KG1 (cell line): ENCODE data around the gene CIT.

Experiments used
- DNase-seq: peaks from one replicate; lab custom pipeline; 2025; lab: John Stamatoyannopoulos, UW

The CIT gene

DNA sequence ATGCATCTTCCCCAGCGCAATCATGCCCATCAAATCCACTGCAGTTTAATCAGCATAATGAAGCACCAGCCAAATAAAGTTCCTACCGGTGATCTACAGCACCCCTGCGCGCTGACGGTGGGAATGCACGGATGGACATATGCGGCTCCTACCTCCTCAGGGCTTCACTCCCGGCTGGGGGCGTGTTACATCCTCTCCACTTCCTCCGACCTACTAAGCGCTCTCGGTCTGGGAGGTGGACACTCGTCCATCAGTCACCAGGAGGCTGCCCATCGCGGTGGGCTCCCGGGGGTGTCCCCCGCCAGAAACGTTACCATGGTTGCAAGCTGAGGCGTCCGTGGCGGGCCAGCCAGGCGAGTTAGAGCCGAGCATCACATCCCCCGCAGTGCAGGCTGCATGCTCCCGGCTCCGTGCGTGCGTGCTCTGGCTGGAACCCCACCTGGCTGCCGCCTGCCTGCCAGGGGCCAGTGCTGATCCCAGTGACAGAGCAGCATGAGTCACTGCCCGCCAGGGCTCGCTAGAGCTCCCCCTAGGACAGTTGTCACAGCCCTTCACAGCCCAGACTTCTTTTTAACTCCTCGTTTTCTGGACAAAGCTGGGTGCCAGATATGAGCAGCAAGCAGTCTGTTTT is 73.0 kb downstream of the CIT start:
- no peak for DNase-seq

GRCh38 chr12:119803381-119803791 is 73.7 kb downstream of the CIT start:
- DNase-seq, result no peak

GRCh38 chr12:119802472-119802871 is 74.6 kb downstream of the CIT start:
- DNase-seq, result no peak

GRCh38 chr12:119797090-119797489 is 80.0 kb downstream of the CIT start:
- DNase-seq, result no peak

- no peak for DNase-seq
Observed at GRCh38 chr12:119796292-119796691, 80.8 kb downstream of the CIT start.

DNA sequence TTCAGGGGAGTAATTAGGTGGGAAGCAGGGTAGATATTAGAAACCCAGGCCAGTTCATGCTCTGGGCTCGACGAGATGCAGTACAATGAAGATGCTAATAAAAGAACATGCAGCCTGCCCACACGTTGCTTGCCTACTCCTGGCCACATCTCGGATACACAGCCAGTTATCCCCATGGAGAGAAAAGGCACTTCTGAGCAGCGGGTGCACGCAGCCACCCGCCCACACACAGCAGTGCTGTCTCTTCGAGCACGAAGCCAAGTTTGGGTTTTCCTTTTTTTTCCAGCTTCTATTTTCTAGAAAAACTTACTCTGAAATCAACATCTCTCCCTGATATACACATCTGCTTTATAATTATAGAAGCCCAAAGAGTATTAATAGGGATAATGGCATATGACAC is 85.7 kb downstream of the CIT start:
- no peak for DNase-seq

- DNase-seq, result no peak
Observed at GRCh38 chr12:119788786-119789185, 88.3 kb downstream of the CIT start.

DNA sequence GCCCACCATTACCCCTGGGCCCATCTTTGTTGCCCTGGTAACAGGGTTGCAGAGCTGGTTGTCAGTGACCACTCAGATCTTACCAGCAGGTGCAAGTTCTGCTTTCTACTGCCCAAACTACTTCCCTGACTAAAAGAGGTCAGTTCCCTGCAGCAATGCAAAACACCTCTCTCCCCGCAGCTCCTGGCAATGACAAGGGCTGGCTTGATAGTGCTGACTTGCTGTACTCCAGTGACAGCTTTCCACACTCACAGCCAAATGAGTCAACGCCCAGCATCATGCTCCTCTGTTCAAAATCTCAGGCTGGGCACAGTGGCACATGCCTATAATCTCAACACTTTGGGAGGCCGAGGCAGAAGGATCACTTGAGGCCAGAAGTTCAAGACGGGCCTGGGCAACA is 90.6 kb downstream of the CIT start:
- no peak for DNase-seq

GRCh38 chr12:119784673-119785072 is 92.4 kb downstream of the CIT start:
- DNase-seq, result no peak

GRCh38 chr12:119783787-119784186 is 93.3 kb downstream of the CIT start:
- no peak for DNase-seq

GRCh38 chr12:119781804-119782203 is 95.3 kb downstream of the CIT start:
- no peak for DNase-seq

DNA sequence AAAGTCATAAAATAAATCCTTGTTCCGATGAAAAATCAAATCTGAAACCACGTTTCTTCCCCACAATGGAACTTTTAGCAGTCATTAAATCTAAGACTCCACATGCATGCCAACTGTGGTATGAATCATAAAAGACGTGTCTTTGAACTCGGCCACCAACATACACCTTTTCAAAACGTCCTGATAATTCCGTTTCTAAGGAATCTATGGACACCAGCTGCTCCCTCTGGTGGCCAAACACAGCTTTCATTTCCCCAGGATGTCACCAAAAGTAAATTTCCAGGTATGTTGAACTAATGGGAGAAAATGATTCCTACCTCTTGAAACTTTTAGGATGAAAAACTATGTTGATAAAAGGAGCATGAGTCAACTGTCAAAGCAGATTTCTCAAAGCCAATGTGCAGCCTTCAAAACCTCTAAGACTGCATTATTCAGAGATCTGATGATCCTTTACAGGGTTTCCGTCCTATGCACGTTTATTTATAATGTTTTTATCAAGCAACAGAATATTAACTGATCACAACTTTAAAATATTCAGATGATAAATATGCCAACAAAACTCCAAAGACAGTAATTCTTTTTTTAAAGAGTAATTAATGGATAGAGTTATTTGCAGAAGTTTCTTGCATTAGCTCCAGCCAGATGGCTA is 96.2 kb downstream of the CIT start:
- no peak for DNase-seq

- DNase-seq, result no peak
Observed at GRCh38 chr12:119775246-119775895, 101.7 kb downstream of the CIT start.

DNA sequence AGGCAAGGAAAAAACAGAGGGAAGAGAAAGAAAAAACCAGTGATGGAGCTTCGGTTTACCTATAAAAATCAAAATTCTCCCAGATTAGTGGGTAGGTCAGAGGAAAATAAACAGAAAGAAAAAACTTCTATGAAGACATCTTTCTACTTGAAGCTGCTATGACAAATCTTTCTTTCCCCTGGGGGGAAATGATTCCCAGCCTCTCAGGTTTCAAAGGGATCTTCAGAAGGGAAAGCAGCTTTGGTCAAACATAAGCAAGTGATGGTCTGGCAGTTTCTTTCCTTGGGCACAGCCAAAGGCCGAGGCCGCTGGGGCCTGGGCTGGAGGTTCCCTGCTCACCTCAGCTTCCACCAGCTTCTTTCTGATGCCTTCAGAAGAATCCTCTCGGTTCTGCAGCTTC is 104.7 kb downstream of the CIT start:
- DNase-seq, result no peak

- DNase-seq, result no peak
Observed at GRCh38 chr12:119770146-119770545, 107.0 kb downstream of the CIT start.

DNA sequence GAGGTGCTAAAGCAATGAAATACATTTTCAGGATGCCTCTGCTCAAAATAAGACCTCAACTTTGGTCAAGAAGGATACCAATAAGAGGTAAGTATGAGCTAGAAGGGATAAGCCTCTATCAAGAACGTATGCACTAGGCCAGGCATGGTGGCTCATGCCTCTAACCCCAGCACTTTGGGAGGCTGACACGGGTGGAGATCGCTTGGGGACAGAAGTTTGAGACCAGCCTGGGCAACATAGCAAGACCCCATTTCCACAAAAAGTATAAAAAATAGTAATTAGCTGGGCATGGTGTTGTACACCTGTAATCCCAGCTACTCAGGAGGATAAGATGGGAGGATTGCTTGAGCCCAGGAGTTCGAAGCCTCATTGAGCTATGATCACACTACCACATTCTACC is 114.5 kb downstream of the CIT start:
- DNase-seq, result no peak

DNA sequence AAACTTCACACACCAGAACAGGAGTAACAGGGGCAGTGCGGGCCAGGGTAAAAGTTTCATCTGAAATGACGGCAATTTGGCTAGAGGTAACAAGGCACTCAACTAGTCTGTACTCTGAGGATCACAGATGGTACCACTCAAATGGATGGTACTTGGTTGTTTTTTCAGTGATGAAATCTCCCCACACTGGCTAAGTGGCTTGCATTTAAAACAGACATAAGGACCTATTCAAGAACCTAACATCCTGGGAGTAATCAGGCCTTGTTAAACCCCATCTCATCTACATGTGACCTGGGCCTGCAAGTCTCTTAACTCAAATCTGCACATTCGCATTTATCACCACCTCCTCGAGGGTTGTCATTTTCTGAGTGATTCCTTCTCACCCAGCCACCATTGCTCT is 118.4 kb downstream of the CIT start:
- no peak for DNase-seq

DNA sequence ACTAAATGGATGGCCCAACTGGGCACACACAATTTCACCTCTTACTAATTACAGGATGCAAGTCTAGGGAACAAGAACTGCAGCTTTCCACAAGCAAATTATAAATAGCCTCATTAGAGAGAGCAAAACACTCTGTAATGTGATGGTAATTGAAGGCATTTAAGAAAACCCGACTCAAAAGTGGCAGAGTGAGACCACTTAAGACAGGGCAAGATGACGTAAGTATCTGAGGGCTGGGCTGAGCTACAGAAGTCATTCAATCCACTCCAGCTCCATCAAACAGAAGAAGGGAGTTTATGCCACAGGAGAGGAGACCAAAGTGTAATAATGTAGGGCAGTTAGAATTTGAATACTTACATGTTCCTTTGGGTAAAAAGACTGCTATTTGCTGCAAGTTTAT is 118.9 kb downstream of the CIT start:
- no peak for DNase-seq

- DNase-seq, result no peak
Observed at GRCh38 chr12:119751961-119752360, 125.2 kb downstream of the CIT start.

DNA sequence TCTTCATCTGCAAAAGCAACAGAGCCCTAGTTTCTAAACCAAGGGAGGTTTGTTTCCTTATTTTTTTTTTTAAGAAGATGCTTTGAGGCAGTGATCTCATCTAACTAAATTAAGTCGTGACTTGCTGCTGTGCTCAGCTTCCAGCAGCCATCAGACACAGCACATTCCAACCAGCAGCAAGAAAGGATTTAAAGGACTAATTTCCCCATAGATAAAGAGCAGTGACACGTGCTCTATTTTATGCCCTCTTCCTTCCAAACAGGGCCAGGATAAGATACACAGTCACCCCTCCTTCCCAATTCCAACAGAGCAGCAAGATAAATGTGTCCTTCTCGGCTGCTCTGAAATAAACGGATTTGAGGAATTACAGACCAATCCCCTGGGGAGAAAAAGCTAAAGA is 127.5 kb downstream of the CIT start:
- DNase-seq, result no peak

GRCh38 chr12:119748497-119748896 is 128.6 kb downstream of the CIT start:
- DNase-seq, result no peak

- DNase-seq, result no peak
Observed at GRCh38 chr12:119746169-119746568, 131.0 kb downstream of the CIT start.

DNA sequence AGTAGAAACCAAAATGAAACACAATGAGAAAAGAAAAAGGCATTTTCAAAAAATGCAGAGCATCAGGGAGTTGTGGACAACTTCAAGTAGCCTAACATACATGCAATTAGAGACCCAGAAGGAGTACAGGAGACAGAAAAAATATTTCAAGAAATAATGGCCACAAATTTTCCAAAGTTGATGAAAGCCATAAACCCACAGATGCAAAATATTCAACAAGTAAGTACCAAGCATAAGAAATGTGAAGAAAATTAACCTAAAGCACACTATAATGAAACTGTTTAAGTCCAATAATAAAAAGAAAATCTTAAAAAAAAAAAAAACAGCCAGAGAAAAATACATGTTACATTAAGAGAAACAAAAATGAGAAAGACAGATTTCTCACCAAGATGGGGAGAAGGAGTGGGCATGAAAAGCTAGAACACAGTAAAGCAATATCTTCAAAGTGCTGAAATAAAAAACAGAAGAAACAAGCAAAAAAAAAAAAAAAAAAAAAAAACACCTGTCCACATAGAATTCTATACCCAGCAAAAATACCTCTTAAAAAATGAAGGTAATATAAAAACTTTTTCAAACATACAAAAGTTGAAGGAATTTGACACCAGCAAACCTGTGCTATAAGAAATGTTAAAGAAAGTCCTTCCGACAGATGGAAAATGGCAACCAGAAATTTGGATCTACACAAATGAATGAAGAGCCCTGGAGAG is 132.1 kb downstream of the CIT start:
- DNase-seq, result no peak
